Mesenteric fat pad (tissue), 1 donor: Measurements from ENCODE around the gene COPS4. TPM values are rescaled to one million over a fixed set of nuclear protein-coding genes. Genes with fewer than 3 reads are reported as not detected.
"Not testable (repeated sequence)": the region's sequence is repeated elsewhere in the genome, so short reads cannot be mapped to it uniquely, and the experiment has no call there.

Experiments used
- DNase-seq: peaks from one replicate; pipeline ENCODE4 v3.0.0-alpha.2; 2020; ENCODE audit warnings: low spot score
- total RNA-seq: library from RNA; stranded (reverse); fragmentation: NEBNext Ultra II Directional; extraction: Animal tissue kit (Norgen Biotek cat#: 25700); gene quantifications from one replicate; pipeline ENCODE4 v1.2.1, GENCODE V29; 2021
- donor health status: DM: yes; HTN: yes; CAD: no.

Gene COPS4
- total RNA-seq, 1 donor from 2014 or later = 31.3 TPM

- no peak for DNase-seq
Measured at GRCh38 chr4:83080561-83080960, 45.6 kb downstream of the COPS4 start.

- no peak for DNase-seq
Measured at GRCh38 chr4:83082777-83083176, 47.8 kb downstream of the COPS4 start.

DNA sequence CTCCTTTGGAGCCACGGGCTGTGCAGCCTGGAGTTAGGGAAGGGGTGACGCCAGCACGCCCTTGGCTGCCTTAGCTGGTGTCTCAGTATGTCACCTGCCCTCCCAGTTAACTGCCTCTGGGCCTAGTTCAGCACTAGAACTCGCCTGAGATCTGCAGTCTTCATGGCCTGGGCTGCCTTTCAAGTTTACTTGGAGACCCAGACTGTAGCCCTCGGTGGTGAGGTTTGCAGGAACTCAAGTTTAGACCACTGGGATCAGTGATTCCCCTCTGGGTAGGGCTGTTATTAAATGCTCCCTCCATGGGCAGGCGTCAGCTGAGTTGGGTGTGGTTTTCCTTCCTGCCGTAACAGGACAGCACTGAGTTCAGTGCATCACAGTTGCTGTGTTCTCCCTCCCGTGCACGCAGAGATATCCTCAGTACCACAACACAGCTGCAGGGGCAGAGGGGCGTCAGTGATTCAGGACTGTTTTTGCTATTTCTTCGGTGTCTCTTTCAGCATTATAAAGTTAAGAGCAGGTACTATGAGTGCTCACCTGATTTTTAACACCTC lies 49.0 kb downstream of the COPS4 start:
- no peak for DNase-seq

- DNase-seq = not testable (repeated sequence)
Measured at GRCh38 chr4:83084956-83085355, 50.0 kb downstream of the COPS4 start.

DNA sequence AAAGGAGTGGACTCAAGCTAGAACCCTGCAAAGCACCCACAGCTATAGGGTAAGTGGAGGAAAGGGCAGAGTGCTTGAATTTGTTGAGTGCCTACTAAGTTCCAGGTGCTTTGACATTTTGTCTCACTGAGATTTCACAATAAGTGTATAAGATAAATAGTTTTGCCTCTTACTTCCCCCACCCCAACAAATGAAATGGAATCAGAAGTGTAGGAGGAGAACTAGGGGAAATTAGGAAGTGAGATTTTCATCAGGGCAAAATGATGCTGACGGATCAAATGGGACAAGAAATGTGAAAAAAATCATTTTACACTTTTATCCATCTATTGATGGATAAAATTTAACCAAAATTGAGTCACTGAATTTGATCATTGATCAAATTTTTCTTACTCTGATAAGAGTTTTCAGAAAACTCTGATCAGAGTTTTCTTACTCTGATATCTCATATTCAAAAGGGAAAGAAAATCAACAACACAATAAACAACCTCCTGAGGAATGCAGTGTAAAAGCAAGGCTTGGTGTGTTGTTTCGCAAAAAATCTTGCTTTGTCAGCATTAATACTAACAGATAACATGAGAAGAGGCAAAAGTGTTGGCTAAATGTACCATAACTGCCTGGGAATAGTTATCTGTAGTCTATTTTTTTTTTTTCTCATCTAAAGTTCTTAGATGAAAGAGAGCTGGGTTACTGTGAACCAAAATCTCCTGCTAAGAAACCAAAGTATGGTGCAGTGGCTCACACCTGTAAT lies 54.6 kb downstream of the COPS4 start:
- no peak for DNase-seq

DNA sequence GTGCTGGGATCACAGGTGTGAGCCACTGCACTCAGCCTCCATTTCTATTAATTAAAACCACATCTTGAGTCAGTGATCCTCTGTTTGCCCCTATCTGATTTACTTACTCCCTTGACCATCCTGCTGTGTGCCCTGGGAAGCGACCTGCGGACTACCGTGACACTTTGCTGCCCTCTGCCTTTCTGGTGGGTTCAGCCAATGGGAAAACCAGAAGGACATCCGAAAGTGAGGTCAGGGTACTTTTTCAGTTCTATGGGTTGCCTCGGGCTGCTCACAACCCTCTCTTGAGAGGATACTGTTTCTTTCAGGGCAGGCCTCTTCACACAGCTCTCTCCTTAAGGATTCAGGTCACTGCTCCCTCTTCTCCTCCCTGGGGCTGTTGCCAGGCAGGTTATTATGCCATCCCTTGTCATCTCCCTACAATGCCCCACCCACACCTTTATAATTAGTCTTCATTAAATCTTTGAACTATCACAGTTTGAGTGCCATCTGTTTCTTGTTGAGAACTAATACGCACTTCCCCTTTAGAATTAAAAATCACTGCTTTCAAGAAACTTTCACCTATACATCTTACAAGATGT lies 58.2 kb downstream of the COPS4 start:
- no peak for DNase-seq

- no peak for DNase-seq
Measured at GRCh38 chr4:83096397-83096796, 61.4 kb downstream of the COPS4 start.

DNA sequence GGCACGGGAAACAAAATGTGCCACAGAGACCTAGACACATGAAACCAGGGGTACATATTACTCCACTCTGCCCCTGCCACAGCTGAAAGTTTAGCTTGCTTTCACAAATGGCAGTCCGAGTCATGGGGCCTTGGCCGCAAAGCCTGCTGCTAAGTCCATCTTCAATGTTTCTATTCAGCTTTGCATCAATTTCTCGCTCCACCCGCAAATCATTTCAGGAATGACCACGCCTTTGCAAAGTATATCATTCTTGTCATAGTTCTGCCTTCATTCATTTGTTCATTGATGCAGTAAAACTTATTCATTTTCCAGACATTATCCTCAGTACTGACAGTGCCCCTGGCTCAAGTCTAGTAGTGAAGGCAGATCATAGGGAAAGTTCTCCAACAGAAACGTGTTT lies 70.0 kb downstream of the COPS4 start:
- no peak for DNase-seq

GRCh38 chr4:83107631-83108030 lies 72.6 kb downstream of the COPS4 start:
- DNase-seq = no peak

- DNase-seq = no peak
Measured at GRCh38 chr4:83108101-83108861, 73.3 kb downstream of the COPS4 start.

DNA sequence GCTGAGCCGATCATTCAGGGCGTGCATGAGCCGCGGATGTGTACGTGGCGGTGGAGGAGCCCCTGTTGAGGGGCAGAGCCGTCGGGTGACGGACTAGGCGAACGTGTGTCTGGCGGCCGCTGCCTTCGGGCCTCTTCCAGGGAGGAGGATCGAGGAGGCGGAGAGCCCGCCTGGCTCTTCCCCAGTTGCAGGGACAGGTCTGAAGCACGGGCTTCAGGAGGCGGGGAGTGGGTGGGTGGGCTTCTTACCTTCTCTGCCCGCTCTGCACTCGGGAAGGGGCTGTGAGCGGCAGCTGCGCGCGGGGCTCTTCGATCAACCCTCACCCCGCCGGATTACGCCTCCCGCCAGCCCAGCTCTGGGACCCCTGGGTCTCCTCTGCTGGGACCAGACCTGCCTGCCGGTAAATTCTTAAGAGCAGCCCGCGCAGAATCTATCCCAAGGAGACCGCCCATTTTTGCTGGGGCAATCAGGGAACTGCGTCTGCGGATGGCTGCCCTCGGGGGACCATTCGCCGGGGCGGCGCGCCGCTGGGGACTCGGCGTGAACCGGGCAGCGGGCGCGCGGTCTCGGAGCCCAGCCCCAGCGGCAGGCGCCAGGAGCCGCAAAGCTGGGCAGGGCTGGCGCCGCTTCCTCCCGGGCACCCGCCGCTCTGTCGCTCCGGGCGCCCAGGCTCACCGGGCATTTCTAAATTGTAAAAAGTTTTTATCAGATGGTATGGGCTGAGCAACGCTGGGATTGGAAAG lies 74.7 kb downstream of the COPS4 start:
- DNase-seq = no peak

DNA sequence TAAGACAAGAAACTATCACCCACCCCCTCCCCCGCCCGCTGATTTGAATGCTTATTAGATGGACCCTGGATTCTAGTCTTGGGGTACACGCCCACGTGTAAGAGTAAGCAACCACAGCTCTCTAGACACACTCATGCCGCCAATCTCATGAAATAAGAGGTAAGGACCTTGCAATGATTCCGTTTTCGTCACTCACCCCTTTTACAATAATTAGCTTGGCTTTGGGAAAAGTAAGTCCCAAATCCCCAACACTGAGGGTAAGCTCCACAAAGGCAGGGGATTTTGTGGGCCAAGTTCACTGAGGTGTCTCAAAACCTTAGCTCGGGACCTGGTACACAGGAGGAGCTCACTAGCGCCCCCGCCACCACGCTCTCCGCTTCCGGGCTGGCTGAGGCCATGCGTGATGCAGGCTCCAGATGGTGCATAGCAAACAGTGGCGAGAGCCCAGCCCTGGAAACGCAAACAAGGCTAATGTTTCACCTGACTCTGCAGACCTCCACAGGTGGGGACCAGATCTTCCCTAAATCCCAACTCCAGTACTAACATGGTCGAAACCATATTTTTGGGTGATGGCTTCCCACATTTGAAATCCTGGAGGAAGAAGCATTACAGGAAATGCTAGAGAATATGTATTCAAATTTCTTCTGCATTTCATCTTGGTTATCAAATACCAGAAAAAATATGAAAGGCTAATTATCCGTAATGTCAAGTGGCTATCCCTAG lies 75.4 kb downstream of the COPS4 start:
- no peak for DNase-seq

DNA sequence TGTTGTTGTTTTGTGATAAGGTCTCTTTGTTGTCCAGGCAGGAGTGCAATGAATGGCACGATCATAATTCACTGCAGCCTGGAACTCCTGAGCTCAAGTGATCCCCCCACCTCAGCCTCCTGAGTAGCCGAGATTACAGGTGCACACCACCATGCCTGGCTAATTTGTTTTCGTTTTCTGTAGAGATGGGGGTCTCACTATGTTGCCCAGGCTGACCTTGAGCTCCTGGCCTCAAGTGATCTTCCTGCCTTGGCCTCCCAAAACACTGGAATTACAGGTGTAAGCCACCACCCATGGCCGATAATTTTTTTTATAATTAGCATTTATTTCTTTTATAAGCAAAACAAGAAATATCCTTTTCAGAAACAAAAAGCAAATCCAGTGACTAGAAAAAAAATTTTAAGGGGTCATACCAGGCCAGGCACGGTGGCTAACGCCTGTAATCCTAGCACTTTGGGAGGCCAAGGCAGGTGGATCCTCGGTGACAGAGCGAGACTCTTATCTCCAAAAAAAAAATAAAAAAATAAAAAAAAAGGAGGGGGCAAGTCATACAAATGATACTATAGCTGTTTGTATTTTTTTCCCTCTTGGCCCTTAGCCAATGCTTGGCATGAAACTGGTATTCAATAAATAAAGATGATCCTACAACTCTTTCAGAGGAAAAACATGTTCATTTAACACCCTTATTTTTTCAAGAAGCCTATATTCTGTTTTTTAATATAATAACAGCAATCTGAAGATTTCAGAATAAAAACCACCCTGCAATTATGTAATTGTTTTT lies 76.2 kb downstream of the COPS4 start:
- DNase-seq = no peak

GRCh38 chr4:83111751-83112141 lies 76.8 kb downstream of the COPS4 start:
- DNase-seq = not testable (repeated sequence)

DNA sequence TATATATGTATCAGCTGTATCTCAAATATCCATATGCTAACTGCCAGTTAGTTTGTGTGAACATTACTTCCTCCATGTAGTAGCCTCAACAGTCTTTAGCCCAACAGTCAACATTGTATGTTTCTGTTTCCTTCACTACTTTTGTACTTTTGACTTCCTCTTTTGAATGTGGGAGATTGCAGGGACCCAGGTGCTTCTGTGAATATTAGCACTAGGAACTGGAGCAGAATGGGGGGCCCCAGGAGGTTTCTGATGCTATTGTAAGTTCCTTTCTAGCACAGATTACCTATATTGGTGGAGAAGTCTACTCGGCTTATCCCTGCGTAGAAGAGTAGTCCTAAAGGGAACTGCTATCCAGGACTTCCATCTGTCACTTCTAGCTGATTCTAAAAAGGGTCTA lies 77.2 kb downstream of the COPS4 start:
- no peak for DNase-seq

DNA sequence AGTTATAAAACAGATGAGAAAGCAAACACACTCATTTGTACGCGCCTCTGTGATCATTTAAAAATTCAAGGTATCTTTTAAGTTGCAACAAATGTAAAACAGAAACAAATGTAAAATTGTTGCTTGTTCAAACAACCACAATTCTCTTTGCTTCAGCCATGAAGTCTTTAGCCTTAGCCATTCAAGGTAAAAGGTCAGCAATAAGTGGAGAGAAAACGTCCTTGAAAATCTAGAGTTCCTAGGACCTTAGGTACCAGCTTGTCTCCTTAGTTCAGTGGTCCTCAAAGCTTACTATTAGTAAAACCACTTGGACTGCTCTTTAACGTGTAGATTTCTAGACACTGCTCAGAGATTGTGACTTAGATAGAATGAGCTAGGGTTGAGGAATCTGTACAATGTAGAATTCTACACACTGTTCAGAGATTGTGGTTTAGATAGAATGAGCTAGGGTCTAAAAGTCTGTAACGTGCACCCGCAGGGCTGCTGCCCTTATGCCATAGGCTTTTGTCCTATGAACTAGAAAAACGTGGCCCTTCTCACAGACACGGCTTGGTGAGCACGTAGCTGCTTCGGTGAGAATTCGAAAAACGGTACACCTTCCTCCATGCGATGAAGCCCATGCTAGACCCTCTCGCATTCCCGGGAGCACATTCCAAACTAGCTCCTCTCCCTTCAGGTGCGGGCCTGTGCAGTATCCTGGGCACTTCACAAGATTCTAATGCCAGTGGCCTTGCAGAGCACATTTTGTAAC lies 77.9 kb downstream of the COPS4 start:
- no peak for DNase-seq

DNA sequence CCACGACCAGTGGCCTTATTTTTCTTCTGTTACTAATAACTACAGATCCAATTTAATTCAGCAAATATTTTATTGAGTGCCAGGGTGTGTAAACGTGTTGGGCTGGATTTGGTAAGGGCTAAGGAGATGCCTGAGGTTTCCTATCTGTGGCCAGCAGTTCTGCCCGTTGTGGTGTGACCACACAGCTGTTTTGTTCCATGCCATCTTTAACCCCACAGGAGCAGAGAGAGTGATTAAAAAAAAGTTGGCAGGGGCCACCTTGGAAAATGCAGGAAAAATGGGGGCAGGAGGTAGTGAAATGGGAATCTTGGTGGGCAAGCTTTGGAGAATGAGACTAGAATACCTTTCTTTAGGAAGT lies 78.4 kb downstream of the COPS4 start:
- DNase-seq = no peak

DNA sequence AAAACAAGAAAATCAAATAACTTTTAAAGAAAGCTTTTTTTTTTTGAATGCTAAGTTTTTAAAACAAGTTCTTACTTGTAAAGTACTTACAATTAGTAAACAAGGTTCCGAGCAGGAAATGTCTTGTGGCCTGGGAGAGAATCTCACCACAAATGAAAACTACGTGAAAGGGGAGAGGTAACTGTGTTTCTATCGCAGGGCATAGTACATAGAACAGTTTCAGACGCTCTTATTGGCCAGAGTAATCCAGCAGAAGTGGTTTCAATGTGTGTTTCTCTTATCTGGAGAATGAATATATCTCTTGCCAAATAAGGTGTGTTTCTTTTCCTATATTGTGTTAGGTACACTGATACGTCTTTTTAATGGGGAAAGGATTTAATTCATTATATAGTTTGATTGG lies 79.6 kb downstream of the COPS4 start, which contains the start of gene PLAC8:
Gene PLAC8, minus strand, starts transcription at position 154 of the 400 bp plus-strand sequence. CDS start 6,808 bp downstream, outside the sequence.
- no peak for DNase-seq

DNA sequence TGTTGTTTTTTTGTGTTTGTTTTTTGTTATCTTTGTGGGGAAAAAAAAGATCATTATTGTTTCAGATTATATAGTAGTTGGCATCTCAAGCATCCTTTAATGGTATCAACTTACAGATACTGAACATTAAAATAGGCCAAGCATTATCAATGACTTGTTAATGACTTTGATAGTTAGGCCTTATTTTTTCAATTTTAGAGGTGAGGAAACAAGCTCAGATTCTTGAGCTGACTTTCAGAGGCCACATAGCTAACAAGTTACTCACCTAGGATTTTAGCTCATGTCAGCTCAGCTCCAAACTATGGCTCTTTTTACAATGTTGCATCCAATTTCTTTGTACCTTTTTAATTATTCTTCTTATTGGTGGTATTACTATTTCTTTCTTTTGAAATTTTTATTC lies 80.0 kb downstream of the COPS4 start:
- no peak for DNase-seq
